Rectal smooth muscle tissue (tissue), 1 donor: ENCODE data around the gene CCL27.
A peak's percentile ranks its signal among the peaks of the same experiment; 100 is the strongest.

Source experiments
- H3K27ac ChIP-seq: one replicate; pipeline ENCODE4 v1.7.0; 2013; ENCODE audit warnings: low read depth, low read length, inconsistent platforms
- H3K27me3 ChIP-seq: one replicate; pipeline ENCODE4 v1.7.0; 2013; ENCODE audit warnings: low read length; ENCODE audit not compliant: control insufficient read depth, insufficient read depth
- H3K36me3 ChIP-seq: one replicate; pipeline ENCODE4 v1.7.0; 2013; ENCODE audit warnings: low read length; ENCODE audit not compliant: control insufficient read depth, insufficient read depth
- H3K4me1 ChIP-seq: one replicate; pipeline ENCODE4 v1.7.0; 2013; ENCODE audit warnings: low read length; ENCODE audit not compliant: control insufficient read depth, insufficient read depth
- H3K4me3 ChIP-seq: one replicate; pipeline ENCODE4 v1.7.0; 2013; ENCODE audit warnings: low read length
- H3K9ac ChIP-seq: one replicate; pipeline ENCODE4 v1.7.0; 2013; ENCODE audit warnings: low read length

The CCL27 gene

GRCh38 chr9:34674440-34674839 lies 12.0 kb upstream of the CCL27 start:
- Histone ChIP-seq H3K36me3 (no peaks in the 10 kb centered on the region), H3K4me3 (no peak overlapping the region), H3K27ac (no peak overlapping the region), H3K27me3 (no peaks in the 10 kb centered on the region), H3K4me1 (no peaks in the 10 kb centered on the region), H3K9ac (no peak overlapping the region)

- Histone ChIP-seq H3K36me3 (peaks cover 4% of the 10 kb centered on the region), H3K27ac (no peak overlapping the region), H3K27me3 (no peaks in the 10 kb centered on the region), H3K9ac (no peak overlapping the region), H3K4me1 (peaks cover under 1% of the 10 kb centered on the region), H3K4me3 (no peak overlapping the region)
Measured at GRCh38 chr9:34671307-34671706, 8.8 kb upstream of the CCL27 start.

- H3K27me3 ChIP-seq, result no peaks in the 10 kb centered on the region
Measured at GRCh38 chr9:34669809-34670562, 7.5 kb upstream of the CCL27 start.

DNA sequence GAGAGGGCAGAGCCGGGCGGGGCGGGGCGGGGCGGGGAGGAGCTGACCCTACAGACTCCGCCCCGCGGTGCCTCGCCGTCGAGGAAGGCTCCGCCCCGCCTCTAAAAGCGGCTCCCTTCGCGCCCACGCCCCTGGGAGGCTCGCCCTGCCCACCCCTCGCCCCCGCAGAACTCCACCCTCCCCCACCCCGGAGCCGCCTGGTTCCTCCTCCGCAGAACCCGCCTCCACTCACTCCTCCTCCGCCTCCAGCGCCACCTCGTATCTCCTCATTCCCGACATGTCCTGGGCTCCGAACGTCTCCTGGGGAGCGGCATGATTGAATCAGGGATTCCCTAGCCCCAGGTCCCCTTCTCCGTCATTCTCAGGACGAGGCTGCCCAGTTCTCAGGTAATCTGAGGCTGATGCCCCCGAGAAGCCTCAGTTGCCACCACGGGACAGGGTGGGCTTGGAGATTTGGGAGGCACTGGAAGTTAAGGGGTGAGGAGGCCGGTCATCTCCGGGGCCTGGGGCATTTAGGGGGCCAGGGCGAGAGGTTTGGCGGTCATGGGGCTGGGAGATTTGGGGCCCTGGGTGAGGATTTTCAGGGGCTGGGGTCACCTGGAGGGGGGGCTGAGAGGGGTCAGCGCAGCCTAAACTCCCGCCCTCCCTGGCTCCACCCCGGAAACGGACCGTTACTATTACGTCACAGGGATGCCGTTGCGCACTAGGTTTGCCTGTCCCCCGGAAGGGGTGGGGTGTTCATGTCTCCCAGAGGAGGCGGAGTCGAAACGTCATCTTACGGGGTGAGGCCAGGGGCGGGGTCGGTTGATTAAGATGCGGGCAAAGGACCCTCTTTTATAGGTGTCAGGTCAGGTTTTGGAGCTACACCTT lies 3.2 kb upstream of the CCL27 start:
- H3K27ac ChIP-seq, result peak overlapping the region; percentile 99
- H3K4me1 ChIP-seq, result peaks cover 3% of the 10 kb centered on the region
- peak overlapping the region; percentile 92 for H3K4me3 ChIP-seq
- H3K27me3 ChIP-seq, result no peaks in the 10 kb centered on the region
- H3K36me3 ChIP-seq, result peaks cover 4% of the 10 kb centered on the region
- H3K9ac ChIP-seq, result peak overlapping the region; percentile 97

More at GRCh38 chr9:34669809-34670562, 7.5 kb upstream of the CCL27 start:
- Histone ChIP-seq H3K4me1 (peaks cover 3% of the 10 kb centered on the region), H3K9ac (no peak overlapping the region), H3K4me3 (no peak overlapping the region), H3K36me3 (peaks cover 4% of the 10 kb centered on the region), H3K27ac (no peak overlapping the region)

DNA sequence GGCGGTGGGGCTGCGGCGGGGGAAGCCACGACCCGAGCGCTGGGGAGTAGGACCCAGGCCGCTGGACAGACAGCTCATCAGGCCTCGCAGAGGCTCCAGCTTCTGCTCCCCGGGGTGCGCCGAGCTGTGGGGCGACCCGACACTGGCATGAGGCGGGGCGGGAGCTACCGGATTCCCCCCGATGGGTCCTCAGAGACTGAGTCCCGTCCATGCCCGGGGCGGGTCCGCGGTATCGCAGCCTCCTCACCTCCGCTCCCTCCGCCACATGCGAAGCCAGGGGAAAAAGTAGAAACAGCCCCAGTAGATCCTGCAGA lies 2.6 kb upstream of the CCL27 start:
- H3K4me3 ChIP-seq, result peak overlapping the region; percentile 72
- H3K27ac ChIP-seq, result peak overlapping the region; percentile 99
- peak overlapping the region; percentile 21 for H3K9ac ChIP-seq
- H3K36me3 ChIP-seq, result peaks cover 4% of the 10 kb centered on the region
- peaks cover 3% of the 10 kb centered on the region for H3K4me1 ChIP-seq
- H3K27me3 ChIP-seq, result no peaks in the 10 kb centered on the region

- peaks cover 3% of the 10 kb centered on the region for H3K4me1 ChIP-seq
Measured at GRCh38 chr9:34664281-34665066, 2.0 kb upstream of the CCL27 start.

DNA sequence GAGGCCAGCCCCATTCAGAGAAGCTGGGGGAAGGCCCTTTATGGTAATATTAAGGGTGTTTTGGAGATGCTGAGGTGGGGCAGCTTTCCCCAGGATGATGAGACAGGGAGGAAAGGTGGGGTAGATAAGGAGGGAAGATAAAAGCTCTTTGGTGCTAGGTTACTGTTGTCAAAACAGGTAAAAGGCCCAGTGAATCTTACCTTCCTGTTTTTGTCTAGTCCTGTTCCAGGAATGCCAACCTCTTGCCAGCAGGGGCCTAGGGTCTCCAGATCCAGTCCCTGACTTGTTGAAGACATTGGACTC lies 797 bp upstream of the CCL27 start:
- no peak overlapping the region for H3K9ac ChIP-seq
- H3K27me3 ChIP-seq, result no peaks in the 10 kb centered on the region
- H3K27ac ChIP-seq, result no peak overlapping the region
- no peak overlapping the region for H3K4me3 ChIP-seq
- peaks cover 2% of the 10 kb centered on the region for H3K36me3 ChIP-seq
- H3K4me1 ChIP-seq, result peaks cover 3% of the 10 kb centered on the region

More at GRCh38 chr9:34664281-34665066, 2.0 kb upstream of the CCL27 start:
- Histone ChIP-seq H3K9ac (peak overlapping the region; percentile 12), H3K36me3 (peaks cover 4% of the 10 kb centered on the region), H3K4me3 (peak overlapping the region; percentile 72), H3K27ac (peak overlapping the region; percentile 99), H3K27me3 (no peaks in the 10 kb centered on the region)

DNA sequence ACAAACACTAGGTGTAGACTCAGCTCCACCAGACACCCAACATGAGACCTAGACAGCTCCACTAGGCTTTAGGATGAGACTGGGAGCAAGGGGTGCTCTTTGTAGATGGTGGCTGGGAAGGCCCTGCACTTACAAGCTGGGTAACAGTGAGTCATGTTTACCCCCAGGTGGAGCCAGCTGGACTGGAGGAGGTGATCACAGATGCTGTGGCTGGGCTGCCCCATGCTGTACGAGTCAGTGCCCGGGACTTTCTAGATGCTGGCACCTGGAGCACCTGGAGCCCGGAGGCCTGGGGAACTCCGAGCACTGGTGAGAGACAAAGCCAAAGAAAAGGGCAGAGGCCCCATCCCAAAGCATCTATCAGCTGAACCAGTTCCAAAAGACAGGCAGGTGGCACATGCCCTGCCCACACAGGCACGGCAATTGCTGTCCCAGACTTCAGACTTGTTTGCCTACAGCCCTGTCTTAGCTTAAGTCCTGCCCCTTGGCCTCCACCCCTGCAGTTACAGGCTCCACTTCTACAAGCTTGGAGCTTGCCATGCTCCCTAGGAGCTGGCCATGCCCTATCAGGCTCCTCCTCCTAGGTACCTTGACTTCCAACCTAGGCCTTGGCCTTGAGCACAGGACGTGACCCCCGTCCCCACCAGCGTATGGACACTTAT lies 2.7 kb downstream of the CCL27 start:
- Histone ChIP-seq H3K36me3 (peaks cover 3% of the 10 kb centered on the region), H3K4me1 (peaks cover 7% of the 10 kb centered on the region), H3K4me3 (no peak overlapping the region), H3K27me3 (no peaks in the 10 kb centered on the region), H3K9ac (no peak overlapping the region), H3K27ac (no peak overlapping the region)

DNA sequence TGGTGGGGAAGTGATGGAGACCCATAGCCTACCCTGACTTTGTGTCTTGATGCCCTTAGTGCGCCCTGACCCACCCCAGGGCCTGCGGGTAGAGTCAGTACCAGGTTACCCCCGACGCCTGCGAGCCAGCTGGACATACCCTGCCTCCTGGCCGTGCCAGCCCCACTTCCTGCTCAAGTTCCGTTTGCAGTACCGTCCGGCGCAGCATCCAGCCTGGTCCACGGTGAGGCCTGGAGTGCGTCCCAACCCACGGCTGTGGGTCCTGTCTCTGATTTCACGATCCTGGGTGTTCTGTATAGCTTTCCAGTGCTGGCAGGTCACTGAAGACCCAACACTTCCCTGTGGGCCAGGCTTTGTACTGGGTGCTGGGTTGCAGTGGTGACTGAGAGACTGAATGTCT lies 4.0 kb downstream of the CCL27 start:
- Histone ChIP-seq H3K27ac (no peak overlapping the region), H3K4me1 (peaks cover 13% of the 10 kb centered on the region), H3K36me3 (peaks cover 3% of the 10 kb centered on the region), H3K4me3 (no peak overlapping the region), H3K27me3 (no peaks in the 10 kb centered on the region), H3K9ac (no peak overlapping the region)

GRCh38 chr9:34656992-34657391 lies 5.5 kb downstream of the CCL27 start:
- peaks cover 3% of the 10 kb centered on the region for H3K36me3 ChIP-seq
- no peak overlapping the region for H3K27ac ChIP-seq
- H3K4me3 ChIP-seq, result no peak overlapping the region
- no peaks in the 10 kb centered on the region for H3K27me3 ChIP-seq
- H3K4me1 ChIP-seq, result peaks cover 26% of the 10 kb centered on the region
- H3K9ac ChIP-seq, result no peak overlapping the region

DNA sequence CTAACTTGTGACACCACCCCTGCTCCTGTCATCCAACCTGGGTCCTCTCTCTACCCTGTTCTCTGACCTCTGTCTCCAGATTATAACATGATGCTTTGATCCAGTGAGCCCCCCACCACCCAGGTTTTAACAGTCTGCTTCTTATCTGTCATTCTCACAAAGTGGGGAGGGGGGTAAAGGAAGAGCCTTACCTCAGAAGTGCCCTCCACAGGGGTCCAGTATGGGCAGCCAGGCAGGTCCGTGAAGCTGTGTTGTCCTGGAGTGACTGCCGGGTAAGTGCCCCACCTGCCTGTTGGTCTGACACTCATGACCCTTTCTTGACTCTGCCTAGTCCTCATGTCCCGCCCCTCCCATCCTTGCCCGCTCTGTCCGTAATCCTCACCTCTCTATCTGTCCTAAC lies 7.1 kb downstream of the CCL27 start:
- H3K27me3 ChIP-seq, result no peaks in the 10 kb centered on the region
- H3K27ac ChIP-seq, result peak overlapping the region; percentile 93
- peaks cover 3% of the 10 kb centered on the region for H3K36me3 ChIP-seq
- H3K4me3 ChIP-seq, result no peak overlapping the region
- no peak overlapping the region for H3K9ac ChIP-seq
- peaks cover 34% of the 10 kb centered on the region for H3K4me1 ChIP-seq
